HT1080 (cell line): Measurements from ENCODE around the gene GNAI3. TPM values are rescaled to one million over a fixed set of nuclear protein-coding genes. Genes with fewer than 3 reads are reported as not detected.
A peak's percentile ranks its signal among the peaks of the same experiment; 100 is the strongest.

ENCODE experiments used
- DNase-seq: peaks from one replicate; pipeline ENCODE4 v3.0.0-alpha.2; 2015; ENCODE audit warnings: low read depth
- total RNA-seq: library from RNA; depleted of rRNA; stranded (reverse); fragments of >200 nt; shearing (Covaris generic); gene quantifications from 2 replicates; pipeline ENCODE4 v1.2.3, GENCODE V29; 2014

GNAI3 gene
- total RNA-seq, 1 experiment from 2014 or later, result 12.1 TPM

DNA sequence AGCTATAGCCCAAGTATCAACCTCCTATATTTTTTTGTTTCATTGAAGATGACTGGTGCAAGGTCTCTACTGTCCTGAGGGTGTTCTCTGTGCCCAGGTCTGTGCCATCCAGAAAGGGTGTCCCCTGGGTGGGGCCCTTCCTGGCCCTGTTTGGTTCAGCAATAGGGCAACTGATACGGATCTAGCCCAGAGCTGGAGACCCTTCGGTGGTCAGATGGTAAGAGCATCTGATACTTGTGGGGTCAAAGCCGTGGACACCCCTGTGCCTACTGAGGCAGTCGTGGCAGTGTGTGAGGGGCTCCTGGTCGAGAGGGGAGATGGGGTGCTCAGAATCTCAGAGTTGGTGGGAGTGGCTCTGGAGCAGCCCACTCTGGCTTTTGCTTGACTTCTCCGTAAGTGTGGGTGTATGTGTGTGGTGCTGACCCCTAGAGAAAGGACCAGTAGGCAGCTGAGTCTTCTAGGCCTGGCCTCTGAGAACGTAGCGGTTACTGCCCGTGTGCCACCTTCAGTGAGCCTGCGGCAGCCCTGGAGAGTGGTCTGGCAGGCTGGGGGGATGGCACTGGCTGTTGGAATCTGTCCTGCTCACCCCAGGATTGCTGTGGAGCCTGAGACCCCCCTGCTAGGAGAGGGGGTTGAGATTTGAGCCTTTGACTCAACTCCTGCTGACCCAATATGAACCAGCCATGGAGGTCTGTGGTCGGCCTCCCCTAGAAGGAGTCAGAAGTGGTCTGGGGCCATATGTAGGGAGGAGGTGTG, 73.9 kb downstream of the GNAI3 start:
- no peak for DNase-seq

DNA sequence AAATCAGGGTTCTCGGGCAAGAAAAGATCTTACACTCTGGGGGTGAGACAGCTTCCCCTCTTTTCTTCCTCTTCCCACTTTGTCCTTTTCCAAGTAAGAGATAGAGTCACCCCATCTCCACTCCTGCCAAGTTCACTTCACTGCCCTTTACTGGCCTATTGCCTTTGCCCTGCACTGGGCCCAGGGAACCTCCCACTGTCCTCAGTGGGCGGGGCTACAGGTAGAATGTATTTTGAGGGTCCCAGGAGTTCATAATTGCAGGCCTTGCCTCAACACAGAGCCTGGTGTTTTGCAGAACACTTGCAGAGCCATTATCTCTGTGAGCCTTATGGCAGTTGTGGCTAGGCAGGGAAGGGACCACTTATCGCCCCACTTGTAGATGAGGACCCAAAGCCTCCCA, 74.5 kb downstream of the GNAI3 start:
- no peak for DNase-seq

- DNase-seq, result no peak
Measured at GRCh38 chr1:109623601-109624161, 75.3 kb downstream of the GNAI3 start.

DNA sequence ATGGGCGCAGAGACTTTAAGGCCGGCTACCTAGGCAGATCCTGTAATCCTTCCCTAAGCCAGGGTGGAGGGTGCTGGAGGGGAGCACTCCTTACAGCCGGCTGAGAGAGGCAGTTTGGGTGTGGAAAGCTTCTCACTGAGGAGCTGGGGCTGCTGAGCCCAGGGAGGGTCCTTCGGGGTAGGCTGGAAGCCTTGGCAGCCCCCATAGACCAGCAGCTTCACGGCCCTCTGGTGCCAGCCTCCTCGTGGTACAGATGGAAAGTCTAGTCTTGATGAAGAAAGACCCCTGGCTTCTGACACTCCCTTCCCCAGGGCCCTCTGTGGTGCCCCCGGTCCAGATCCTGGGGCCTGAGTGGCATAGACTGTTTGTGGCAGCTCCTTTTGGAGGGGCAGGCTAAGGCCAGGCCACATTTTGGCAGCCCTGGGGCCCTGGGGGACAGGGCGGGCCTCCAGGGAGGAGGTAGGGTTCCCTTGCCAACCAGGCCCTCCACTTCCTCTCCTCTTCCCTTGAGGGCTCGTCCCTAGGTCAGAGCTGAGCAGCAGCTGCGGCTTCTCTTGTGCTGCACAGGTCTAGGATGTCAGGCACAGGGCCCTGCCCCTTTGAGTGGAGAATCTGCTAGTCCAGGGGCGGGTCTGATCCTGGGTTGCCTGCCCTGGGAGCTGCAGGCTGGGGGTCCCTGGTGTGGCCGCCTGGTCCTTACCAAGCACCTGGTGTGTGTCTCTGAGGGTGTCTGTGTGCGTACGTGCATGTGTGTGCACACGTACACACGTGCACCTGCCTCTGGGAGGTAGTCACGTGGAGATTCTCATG, 76.0 kb downstream of the GNAI3 start:
- no peak for DNase-seq

DNA sequence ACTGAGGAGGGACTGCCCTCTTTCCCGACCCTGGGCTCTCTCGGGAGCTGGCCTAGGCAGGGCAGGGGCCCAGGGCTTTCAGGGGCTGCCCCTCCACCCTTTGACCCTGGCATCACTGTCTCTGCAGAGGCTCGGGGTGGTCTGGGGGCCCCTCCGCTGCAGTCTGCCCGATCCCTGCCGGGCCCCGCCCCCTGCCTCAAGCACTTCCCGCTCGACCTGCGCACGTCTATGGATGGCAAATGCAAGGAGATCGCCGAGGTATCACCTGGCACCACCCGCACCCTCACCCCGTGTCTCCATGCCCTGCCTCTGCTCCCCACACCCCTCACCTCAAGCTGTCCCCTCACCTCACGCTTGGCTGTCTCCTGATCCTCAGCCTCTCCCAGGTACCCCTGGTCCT, 76.8 kb downstream of the GNAI3 start:
- no peak for DNase-seq

DNA sequence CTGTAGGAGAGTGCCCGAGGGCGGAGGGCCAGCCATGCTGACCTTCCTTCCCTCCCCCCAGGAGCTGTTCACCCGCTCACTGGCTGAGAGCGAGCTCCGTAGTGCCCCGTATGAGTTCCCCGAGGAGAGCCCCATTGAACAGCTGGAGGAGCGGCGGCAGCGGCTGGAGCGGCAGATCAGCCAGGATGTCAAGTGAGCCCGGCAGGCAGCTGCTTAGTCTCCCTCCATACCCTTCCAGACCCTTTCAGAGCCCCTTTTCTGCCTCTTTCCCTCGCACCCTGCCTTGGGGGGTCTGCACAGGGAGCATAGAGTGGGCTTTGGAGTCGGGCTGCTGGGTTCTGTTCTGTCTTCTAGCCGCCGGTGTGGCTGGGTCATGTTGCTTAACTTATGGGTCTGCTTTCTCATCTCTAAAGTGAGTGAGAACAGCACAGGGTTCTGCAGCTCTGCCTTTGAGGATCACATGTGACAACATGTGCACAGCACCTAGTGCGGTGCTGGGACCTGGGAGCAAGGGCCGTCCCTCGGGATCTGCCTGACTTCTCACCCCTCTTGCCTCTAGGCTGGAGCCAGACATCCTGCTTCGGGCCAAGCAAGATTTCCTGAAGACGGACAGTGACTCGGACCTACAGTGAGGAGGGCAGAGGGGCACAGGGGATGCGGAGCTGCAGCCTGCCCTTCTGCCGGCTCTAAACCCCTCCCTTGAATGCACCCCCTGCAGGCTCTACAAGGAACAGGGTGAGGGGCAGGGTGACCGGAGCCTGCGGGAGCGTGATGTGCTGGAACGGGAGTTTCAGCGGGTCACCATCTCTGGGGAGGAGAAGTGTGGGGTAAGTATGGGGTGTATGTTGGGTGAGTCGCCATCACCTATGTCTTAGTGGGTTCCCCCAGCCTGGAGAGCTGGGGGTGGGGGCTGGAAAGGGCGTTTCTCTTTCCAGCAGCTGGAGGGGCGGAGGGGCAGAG, 77.5 kb downstream of the GNAI3 start:
- DNase-seq, result no peak

- DNase-seq, result no peak
Measured at GRCh38 chr1:109626682-109627408, 78.4 kb downstream of the GNAI3 start.

DNA sequence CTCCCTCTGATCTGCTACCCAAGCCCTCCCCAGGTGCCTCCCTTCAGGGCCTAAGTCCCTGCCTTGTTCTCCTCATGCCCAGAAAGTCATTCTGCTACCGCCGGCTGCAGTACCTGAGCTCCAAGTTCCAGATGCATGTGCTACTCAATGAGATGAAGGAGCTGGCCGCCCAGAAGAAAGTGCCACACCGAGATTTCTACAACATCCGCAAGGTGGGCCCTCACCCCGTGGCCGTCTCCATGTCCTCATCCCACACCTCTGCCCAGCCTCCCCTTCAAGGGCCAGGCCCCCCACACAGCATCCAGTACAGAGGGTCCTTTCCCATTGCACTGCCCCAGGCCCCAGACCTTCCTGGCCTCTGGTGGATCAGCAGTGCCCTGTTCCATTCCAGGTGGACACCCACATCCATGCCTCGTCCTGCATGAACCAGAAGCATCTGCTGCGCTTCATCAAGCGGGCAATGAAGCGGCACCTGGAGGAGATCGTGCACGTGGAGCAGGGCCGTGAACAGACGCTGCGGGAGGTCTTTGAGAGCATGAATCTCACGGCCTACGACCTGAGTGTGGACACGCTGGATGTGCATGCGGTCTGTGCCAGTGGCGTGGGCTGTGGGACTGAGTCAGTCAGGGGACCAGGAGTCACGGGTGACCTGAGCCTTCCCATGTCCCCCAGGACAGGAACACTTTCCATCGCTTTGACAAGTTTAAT, 79.4 kb downstream of the GNAI3 start:
- no peak for DNase-seq

GRCh38 chr1:109628540-109629321, 80.3 kb downstream of the GNAI3 start:
- peak; percentile 68 for DNase-seq

DNA sequence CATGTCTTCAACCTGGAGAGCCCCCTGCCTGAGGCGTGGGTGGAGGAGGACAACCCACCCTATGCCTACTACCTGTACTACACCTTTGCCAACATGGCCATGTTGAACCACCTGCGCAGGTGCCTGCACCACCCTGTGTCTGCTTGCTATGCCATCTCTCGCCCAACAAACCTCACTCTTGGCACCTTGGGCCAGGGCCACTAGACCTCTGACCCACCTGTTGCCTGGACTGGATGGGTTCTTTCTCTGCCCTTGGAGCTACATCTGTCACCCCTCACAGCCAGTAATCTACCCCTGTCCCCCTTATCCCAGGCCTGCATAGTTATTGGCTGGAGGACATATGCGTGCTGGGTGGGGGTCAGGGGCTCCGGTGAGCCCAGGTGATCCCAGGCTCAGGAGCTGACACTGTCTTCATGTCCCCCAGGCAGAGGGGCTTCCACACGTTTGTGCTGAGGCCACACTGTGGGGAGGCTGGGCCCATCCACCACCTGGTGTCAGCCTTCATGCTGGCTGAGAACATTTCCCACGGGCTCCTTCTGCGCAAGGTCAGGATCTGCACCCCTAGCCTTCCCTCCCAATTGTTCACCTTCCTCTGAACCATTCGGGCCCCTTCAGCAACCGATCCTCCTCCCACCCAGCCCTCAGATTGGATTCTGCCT, 81.1 kb downstream of the GNAI3 start:
- no peak for DNase-seq

DNA sequence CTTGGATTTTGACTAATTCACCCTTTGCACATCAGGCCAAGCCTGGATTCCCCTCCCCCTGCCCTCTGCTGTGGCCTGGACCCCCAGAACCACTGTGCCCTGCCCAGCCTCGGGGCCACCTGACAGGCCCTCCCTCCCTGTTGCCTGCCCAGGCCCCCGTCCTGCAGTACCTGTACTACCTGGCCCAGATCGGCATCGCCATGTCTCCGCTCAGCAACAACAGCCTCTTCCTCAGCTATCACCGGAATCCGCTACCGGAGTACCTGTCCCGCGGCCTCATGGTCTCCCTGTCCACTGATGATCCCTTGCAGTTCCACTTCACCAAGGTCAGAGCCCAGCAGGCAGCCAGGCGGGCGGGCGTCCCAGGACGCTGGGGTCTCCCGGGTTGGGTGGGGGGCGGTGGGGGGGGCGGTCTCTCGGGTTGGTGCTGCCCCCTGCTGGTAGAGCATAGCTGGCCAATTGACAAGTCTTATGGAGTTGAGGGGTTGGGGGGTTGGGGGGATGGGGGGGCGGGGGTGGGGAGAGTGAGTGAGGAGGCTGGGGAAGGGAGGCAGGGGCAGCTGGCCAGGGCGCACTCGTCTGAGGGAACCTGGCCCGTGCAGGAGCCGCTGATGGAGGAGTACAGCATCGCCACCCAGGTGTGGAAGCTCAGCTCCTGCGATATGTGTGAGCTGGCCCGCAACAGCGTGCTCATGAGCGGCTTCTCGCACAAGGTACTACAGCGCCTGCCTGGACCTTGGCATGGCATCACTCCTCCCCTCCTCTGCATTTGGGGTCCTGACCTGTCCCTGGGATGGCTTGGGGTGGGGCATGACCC, 81.9 kb downstream of the GNAI3 start:
- DNase-seq, result no peak

DNA sequence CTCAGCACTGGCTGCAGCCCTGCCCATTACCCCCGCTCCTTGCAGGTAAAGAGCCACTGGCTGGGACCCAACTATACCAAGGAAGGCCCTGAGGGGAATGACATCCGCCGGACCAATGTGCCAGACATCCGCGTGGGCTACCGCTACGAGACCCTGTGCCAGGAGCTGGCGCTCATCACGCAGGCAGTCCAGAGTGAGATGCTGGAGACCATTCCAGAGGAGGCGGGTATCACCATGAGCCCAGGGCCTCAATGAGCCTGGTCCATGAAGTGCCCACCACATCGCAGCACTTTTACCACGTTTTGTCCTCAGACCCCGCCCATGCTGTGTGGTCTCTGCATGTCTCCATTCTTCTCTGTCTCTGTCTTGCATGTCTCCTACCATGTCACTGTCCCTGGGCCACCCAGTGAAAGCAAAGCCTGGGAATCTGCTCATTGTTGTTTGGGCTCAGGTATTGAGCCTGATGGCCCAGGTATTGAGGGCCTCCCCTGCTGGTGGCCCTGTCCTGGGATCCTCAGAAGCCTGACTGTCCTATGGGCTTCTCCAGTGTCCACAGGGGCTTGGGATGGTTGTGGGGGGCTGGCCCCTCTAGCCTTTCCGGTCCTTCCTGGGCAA, 82.6 kb downstream of the GNAI3 start:
- no peak for DNase-seq

DNA sequence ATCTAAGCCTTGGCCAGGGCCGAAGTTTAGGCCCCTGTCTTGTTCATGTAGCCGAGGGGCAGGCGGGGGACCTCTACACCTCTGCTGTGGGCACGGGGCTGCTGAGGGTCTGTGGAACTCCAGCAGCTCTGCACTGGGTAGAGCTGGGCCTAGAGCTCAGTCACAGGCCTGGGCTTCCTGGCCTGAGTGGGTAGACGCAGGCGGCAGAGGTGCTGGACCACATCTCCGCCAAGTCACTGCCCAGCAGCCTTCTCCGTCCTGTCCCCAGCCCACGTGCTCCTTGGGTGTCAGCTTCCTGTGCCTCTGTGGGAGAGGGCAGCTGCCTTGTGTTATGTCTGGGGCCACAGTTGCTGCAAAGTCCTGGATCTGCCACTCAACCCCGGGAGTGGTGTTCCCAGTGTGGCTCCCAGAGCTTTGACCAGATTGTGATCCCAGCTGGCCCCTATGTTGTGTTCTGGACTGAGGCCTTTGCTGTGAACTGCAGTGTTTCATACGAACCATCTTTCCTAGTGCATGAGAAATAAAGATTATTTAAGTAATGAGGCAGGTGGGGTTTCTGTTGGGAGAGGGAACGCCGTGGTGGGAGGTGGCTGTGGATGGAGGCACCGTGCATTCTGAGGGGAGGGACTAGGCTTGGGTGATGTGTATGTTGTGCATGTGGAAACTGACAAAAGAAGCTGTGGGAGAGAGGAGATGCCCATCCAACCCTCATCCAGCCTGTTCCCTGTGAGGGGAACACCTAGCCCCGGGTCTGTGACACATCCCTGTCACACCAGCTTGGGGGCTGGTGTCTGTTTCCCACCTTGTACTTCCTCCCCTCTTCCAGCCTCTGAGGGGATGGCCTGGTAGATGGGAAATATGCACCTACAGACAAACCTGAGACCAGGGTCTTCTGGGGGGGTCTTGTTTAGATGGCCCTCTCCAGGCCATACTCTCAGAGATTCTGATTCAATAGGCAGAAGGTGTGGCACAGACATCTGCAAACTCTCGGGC, 83.4 kb downstream of the GNAI3 start:
- no peak for DNase-seq

DNA sequence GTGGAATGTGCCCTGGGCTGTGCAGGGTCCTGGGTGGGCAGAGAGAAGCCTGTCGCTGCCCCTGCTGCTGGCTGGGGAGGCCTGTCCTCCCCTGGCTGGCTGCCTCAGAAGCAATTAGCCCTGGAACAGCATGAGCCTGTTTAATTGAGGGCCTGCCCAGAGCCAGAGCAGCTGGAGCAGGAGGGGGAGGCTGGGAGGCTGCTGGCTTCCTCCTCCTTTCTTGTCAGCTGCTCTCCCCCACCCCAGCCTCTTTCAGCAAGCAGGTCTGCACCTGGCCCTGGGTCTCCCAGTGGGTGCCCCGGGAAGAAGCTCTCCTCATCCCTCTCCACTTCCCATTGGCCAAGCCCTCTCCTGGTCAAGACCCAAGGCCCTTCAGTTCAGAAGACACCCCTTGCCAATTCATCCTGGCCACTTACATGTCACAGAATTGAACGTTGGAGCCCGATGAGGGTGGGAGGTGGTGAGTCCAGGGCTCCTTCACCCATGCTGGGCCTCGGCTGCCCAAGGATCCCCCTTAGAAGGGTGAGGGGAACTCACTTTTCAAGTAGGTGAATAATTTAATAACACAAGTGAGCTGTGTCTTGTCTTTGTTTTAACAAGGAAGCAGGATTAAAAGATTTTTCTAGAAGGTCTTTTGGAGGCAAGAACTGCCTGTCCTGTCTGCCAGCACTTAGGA, 84.4 kb downstream of the GNAI3 start:
- DNase-seq, result no peak

- DNase-seq, result no peak
Measured at GRCh38 chr1:109634292-109634691, 85.9 kb downstream of the GNAI3 start.
